ENCODE data around the gene WNT6.

WNT6 gene

GRCh38 chr2:218859556-218859987, at the start of gene WNT6:
Gene WNT6 (plus strand): TSS chr2:218859805. CDS start chr2:218860038, 233 bp downstream.
- no peak for DNase-seq

GRCh38 chr2:218810256-218810655, 49.3 kb upstream of the WNT6 start:
- no peak for DNase-seq

DNA sequence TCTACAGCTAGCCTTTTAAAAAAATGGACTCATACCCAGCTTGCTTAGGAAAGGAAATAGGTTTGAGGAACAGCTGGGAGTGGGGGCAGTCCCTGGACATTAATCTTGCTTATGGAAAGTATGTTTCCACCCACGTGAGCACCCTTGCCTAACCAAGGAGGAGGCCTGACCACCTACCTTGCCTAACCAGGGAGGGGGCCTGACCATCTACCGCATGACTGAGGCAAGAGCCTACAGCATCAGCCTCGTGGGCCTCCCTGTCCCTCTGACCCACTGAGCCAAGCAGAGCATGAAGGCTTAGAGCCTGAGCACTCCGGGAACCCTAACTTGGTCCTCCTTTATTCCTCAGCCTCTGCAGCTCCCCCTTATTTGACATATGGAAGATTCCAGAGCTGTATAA, 48.2 kb upstream of the WNT6 start:
- DNase-seq = no peak

DNA sequence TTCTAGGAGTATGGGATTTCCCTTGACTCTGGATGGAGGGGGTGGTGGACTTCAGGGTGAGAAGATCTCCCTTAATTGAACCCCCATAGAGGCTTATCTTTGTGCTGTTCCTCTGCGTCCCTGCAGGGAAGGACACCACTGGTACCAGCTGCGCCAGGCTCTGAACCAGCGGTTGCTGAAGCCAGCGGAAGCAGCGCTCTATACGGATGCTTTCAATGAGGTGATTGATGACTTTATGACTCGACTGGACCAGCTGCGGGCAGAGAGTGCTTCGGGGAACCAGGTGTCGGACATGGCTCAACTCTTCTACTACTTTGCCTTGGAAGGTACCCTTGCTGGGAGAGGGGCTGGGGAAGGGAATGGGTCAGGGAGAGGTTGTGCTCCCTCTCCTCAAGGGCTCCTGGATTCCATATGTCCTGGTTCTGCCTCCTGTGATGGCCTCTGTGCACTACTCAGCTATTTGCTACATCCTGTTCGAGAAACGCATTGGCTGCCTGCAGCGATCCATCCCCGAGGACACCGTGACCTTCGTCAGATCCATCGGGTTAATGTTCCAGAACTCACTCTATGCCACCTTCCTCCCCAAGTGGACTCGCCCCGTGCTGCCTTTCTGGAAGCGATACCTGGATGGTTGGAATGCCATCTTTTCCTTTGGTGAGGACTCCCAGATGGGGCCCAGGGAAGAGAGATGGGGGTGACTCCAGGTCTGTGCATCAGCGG, 47.3 kb upstream of the WNT6 start:
- DNase-seq = no peak

DNA sequence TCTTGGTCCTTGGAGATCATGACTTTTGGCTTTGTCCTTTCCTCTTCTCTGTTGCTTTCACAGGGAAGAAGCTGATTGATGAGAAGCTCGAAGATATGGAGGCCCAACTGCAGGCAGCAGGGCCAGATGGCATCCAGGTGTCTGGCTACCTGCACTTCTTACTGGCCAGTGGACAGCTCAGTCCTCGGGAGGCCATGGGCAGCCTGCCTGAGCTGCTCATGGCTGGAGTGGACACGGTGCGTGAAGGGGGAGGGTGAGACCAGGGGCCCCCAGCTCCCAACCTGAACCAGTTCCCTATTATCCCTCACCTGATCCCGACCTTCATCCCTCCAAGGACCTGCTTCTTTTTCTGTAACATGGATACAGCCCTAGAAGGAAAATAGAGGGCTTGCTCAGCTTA, 46.7 kb upstream of the WNT6 start:
- DNase-seq = no peak

DNA sequence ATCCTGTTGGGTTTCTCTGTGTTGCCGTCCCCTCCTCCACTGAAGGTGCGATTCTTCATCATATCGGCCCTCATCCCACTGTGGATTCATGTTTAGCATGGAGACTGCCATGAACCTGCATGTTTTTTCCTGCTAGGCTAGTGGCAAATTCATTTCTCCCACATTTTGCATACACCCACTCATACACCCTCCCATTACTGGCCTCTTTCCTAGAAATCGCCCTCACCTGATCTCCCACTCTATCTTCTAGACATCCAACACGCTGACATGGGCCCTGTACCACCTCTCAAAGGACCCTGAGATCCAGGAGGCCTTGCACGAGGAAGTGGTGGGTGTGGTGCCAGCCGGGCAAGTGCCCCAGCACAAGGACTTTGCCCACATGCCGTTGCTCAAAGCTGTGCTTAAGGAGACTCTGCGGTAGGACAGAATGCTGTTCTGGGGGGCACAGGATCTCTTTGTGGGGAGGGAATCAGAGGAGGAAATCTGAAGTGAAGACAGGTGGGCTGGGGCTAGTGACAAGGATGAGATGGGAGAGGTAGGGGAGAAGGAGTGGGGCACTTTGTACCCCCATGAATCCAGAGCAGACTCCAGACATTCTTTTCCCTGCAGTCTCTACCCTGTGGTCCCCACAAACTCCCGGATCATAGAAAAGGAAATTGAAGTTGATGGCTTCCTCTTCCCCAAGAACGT, 45.7 kb upstream of the WNT6 start:
- DNase-seq = no peak

DNA sequence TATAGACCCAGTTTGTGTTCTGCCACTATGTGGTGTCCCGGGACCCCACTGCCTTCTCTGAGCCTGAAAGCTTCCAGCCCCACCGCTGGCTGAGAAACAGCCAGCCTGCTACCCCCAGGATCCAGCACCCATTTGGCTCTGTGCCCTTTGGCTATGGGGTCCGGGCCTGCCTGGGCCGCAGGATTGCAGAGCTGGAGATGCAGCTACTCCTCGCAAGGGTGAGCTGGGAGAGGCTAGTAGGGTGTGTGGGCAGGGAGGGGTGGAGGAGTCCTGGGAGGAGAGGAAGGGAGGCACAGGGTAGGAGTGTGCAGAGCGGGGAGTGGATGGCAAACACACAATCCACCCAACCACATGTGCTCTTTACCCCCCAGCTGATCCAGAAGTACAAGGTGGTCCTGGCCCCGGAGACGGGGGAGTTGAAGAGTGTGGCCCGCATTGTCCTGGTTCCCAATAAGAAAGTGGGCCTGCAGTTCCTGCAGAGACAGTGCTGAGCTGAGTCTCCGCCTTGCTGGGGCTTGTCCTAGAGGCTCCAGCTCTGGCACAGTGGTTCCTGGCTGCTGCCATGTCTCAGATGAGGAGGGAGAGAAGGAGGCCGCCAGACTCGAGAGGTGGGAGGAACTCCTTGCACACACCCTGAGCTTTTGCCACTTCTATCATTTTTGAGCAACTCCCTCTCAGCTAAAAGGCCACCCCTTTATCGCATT, 44.9 kb upstream of the WNT6 start:
- no peak for DNase-seq

DNA sequence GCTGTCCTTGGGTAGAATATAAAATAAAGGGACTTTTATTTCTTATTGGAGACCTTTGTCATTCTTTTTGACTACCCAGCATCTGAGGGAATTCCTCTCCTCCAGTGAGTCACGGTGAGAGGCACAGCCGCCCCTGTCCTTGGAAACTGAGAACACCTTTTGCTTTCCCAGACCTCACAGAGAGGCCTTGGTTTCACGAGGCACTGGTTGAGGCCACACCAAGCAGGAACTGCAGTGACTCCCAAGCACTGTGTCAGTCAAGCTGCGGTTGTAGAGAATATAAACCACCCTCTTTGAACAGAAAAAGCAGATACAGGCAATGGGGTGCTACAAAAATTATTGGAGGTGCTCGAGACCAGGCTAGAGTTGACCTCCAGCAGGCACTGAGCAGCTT, 44.4 kb upstream of the WNT6 start:
- no peak for DNase-seq

DNA sequence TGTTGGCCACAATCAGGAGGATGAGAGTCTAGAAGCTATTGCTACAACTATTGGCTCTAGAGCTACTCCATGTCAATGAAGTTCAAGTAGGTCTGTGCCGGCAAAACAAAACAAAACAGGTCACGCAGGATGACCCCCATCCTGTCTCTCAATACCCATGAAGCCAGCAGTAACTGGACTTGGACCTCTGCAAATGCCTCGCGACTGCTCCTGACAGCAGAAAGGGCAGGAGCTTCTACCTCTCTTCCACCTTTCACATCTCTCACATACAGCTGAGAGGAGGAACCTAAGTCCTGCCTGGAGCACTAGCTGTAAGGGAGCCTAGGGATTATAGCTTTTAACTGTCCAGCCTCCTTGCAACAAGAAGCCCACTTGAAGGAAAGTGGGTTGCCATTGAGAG, 44.0 kb upstream of the WNT6 start:
- DNase-seq = no peak

DNA sequence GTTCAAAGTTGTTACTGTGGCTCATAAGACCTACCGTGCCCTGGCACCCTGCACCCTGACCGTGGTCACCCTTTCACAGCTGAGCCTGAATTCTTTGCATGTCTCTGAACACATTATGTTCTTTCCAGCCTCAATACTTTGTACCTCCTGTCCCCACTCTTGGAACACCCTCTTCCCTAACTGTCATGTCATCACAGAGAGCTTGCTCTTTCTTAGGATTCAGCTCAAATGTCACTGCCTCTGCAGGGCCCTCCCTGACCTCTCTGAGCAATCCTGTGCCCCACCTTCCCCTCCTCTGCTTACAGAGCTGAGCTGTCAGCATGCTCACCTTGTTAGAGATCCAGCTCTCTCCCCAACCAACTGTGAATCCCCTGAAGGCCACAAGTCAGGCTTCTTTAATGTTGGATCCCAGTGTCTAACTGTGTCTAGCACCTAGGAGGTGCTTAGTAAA, 43.0 kb upstream of the WNT6 start:
- no peak for DNase-seq

- DNase-seq = no peak
Measured at GRCh38 chr2:218819093-218819492, 40.5 kb upstream of the WNT6 start.

DNA sequence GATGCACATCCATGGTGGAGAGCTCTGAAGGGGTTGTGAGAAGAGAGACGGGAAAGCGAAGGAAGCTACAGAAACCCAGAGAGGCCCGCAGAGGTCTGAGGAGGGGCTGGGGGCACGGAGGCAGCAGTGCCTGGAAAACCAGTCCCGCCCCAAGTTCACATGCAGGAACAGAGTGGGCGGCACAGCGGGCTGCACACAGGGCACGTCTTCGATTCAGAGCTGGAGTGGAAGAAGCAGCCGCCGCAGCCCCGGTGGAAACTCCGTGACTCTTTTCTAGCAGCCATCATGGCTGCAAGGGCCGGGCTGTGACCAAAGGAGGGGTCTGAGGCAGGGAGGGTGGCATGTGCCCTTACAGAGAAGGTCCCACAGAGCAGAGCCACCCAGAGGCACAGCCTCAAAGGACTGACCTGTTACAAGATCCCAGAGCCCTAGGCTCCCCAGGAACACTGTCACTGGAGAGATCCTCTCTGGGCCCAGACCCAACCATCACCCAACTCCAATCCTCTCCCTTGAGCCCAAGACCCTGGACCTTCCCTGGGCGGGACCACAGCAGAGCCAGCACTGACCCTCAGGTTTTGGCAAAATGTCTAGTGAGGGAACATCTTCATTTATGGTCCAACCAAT, 38.7 kb upstream of the WNT6 start:
- DNase-seq = no peak

DNA sequence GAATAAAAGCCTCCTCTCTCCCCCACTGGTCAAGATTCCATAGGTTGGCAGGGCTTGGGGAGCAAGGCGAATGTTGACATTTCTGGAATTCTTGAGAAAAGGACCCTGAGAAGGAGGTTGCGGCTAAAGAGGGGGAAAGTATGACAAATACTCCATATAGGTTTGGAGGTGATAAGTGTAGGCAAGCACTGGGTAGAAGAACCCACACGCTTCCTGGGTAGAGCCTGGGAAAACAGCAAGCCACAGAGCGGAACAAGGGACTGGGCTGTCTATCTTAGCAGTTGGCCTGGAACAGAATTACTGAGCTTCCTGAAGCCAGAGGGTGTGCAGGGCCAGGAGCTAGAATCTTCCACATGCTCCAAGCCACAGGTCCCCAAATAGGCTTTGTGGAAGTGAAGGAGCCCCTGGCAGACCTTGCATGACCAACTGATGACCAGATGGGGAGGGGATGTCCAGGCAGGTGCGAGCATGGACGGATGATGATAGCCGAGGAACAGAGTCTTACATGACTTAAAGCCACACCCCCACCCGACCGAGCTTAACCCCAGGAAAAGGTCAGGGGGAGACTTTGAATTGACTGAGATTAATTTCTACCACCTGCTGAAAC, 37.9 kb upstream of the WNT6 start:
- DNase-seq = no peak

DNA sequence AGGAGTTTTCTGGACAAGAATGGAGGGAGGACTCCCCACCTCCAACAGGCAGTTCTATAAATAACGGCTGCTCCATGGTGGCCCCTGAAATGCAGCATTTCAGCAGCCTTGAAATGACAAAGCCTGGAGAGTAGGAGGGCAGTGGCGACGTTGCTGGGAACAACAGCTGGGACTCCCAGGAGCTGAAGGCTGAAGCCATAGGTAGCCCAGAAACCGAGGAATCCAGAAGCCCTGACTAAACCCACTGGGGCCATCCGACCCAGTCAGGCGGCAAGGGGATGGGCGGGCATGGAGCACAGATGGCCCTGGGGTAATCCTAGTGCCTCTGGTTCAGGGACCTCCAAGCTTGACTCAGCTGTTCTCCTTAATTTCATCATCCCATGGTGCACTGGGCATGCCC, 37.0 kb upstream of the WNT6 start:
- DNase-seq = no peak

DNA sequence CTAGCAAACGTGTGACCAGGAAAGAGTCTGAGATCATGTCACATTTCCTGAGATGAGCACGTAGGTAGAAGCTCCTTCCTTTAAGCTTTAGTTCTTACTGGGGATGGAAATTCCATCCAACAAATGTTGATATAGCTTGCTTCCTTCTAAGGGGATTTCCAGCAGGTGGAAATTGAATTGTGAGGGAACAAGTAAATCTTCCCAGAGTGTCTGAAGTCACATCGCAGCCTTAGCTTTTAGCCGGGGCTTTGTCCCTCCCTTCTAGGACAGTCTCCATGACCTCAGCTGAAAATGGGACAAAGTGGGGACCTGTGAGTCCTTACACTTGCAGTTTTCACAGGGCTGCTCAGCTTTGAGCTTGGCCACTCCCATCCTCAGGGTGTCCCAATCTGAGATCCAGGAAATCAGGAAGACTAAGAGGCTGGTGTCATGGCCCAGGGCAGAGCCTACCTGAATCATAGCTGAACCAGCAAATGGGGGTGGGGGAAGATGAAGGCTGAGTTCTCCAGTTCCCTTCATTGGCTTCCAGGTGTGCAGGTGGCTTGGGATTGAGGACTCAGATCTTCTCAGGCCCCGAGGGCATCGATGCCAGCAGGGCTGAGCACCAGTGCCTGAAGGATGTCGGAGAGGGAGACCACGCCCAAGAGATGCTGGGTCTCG, 36.3 kb upstream of the WNT6 start:
- DNase-seq = no peak

GRCh38 chr2:218824004-218824403, 35.6 kb upstream of the WNT6 start:
- DNase-seq = no peak

GRCh38 chr2:218826791-218827190, 32.8 kb upstream of the WNT6 start:
- DNase-seq = no peak

DNA sequence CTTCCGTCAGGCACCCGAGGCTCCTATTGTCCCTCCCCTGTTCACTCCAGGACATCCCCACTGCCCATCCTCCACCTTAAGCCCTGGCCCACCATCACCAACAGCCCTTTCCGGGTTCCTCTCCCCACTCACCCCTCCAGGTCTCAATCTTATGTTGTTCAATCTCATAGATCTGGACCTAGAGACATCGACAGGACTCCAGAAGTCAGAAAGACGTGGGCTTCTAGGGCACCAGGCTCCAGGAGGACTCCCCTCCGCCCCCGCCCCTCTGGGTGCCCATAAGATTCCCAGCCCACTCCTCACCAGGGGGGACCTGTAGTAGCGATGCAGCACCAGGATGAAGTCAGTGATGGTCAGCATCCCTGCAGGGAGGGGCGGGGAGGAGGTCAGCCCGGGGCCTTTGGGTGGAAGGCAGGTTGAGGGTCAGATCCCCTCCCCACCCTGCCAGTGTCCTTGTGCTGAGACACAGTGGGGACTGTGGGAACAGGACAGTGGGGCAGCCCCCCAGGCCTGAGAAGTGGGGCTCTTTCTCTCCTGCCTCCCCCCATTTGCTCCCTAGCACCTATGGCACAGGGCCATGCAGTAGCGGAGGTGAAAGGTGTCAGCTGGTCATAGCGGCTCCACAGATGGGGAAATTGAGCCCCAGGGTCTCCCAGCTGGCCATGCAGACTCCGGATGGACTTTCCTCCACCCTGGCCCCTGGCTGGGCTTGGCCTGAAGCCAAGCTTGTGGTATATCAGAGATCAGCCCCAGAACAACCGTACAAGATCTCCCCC, 31.7 kb upstream of the WNT6 start:
- DNase-seq = no peak

DNA sequence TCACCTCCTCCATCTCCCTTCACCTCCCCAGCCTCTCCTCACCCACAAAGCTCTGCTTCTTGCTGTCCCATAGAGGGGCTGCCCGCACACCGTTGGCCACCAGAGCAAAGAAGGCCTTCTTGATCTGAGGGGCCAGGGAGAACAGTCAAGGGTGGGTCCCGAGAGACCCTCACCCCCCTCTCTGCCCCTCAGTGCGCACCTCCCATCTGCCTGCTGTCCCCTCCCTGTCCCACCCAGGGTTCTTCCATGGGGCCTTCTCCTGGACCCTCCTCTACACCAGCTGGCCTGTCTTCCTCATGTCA, 31.2 kb upstream of the WNT6 start:
- DNase-seq = no peak

DNA sequence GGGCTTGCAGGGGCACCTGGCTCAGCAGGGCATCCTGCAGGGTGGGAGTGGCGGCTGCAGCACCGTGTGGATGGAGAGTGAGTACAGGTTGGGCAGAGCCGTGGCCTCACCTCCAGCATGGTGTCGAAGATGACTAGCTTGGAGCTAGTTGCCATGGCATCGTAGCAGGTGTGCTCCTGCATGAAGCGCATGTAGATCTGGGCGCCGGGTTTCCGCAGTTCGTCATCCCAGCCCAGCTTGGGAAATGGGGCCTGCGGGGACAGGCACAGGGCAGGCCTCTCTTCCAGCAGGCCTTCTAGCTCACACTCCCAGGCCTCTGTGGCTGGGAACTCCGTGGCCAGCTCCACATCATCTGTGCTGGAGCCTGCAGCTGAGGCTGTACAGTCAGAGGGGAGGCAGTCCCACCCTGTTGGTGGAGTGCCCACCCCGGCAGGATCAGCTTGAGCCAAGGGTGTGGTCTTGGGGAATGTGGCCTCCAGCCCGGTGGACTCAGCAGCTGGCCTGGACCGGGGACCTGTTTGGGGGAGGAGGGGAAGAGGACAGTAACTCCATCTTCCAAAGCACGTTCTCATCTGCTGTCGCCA, 29.6 kb upstream of the WNT6 start:
- DNase-seq = no peak

DNA sequence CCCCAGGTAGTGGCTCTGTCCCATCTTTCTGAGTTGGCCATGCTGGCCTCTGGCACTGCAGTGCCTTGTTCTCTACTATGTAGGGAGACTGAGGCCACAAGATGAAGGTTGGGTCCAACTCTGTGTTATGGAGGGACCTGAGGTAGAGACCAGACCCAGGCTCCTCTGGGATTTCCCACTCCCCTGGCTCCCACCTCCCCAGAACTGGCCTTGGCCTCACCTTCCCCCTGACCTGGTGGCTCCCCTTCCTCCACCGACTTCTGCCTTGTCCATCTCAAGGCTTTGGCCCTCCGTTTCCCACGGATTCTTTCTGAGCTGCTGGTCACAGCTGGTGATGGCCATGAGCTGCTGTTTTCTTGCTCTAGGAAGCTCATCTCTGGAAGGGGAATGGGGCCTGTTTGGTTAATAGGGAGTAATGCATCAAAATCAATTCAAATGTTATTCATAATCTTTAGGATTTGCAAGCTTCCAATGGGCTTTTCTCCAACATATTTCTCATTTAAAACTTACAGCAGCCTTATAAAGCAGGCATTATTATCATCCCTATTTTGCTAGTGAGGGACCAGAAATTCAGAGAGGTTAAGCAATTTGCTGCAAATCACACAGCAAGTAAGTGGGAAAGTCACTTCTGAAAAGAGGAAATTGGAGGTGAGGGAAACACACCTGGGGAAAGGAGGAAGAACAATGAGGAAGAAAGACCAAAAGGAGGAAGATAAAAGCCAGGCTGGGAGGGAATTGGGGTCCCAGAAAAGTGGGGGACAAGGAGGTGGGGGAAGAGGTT, 28.9 kb upstream of the WNT6 start:
- no peak for DNase-seq
